T-helper 1 cell treated with Interleukin-12 subunit alpha and Interleukin-12 subunit beta and Interleukin-4 antibody, amounts not matched to agents 30 μg/mL and 1 μg/mL, for 36 hours (primary cell): ENCODE results near the gene DAB2.

Experiments used
- H3K27ac Mint-ChIP-seq: one replicate; pipeline ENCODE4 v1.8.0; 2021; ENCODE audit warnings: mild to moderate bottlenecking, mixed read lengths
- H3K27me3 Mint-ChIP-seq: one replicate; pipeline ENCODE4 v1.8.0; 2021; ENCODE audit warnings: low read depth, mixed read lengths
- H3K36me3 Mint-ChIP-seq: one replicate; pipeline ENCODE4 v1.8.0; 2021; ENCODE audit warnings: low read depth, mixed read lengths
- H3K4me1 Mint-ChIP-seq: one replicate; pipeline ENCODE4 v1.8.0; 2021; ENCODE audit warnings: low read depth, mixed read lengths
- H3K4me3 Mint-ChIP-seq: one replicate; pipeline ENCODE4 v1.8.0; 2021; ENCODE audit warnings: mild to moderate bottlenecking, moderate library complexity, mixed read lengths
- H3K9me3 Mint-ChIP-seq: one replicate; pipeline ENCODE4 v1.8.0; 2021; ENCODE audit warnings: mixed read lengths

The DAB2 gene

GRCh38 chr5:39396843-39397242 lies 27.9 kb downstream of the DAB2 start:
- H3K9me3 Mint-ChIP-seq, result no peaks in the 10 kb centered on the region
- H3K4me1 Mint-ChIP-seq, result no peaks in the 10 kb centered on the region
- H3K27ac Mint-ChIP-seq, result no peak overlapping the region
- H3K4me3 Mint-ChIP-seq, result no peak overlapping the region
- H3K36me3 Mint-ChIP-seq, result no peaks in the 10 kb centered on the region
- H3K27me3 Mint-ChIP-seq, result peaks cover 3% of the 10 kb centered on the region

GRCh38 chr5:39395521-39395920 lies 29.3 kb downstream of the DAB2 start:
- Mint-ChIP-seq H3K36me3 (no peaks in the 10 kb centered on the region), H3K27ac (no peak overlapping the region), H3K27me3 (peaks cover 3% of the 10 kb centered on the region), H3K4me1 (no peaks in the 10 kb centered on the region), H3K4me3 (no peak overlapping the region), H3K9me3 (no peaks in the 10 kb centered on the region)

GRCh38 chr5:39394946-39395345 lies 29.8 kb downstream of the DAB2 start:
- H3K27ac Mint-ChIP-seq, result no peak overlapping the region

GRCh38 chr5:39390945-39391344 lies 33.8 kb downstream of the DAB2 start:
- Mint-ChIP-seq H3K4me1 (no peaks in the 10 kb centered on the region), H3K27me3 (peaks cover 5% of the 10 kb centered on the region), H3K36me3 (no peaks in the 10 kb centered on the region), H3K4me3 (no peak overlapping the region), H3K27ac (no peak overlapping the region), H3K9me3 (no peaks in the 10 kb centered on the region)

More at GRCh38 chr5:39394946-39395345, 29.8 kb downstream of the DAB2 start:
- no peaks in the 10 kb centered on the region for H3K9me3 Mint-ChIP-seq
- no peaks in the 10 kb centered on the region for H3K36me3 Mint-ChIP-seq
- H3K4me3 Mint-ChIP-seq, result no peak overlapping the region
- no peaks in the 10 kb centered on the region for H3K4me1 Mint-ChIP-seq
- H3K27me3 Mint-ChIP-seq, result peaks cover 3% of the 10 kb centered on the region

- H3K9me3 Mint-ChIP-seq, result no peaks in the 10 kb centered on the region
- H3K27me3 Mint-ChIP-seq, result peaks cover 8% of the 10 kb centered on the region
- H3K4me1 Mint-ChIP-seq, result no peaks in the 10 kb centered on the region
- H3K27ac Mint-ChIP-seq, result no peak overlapping the region
- no peaks in the 10 kb centered on the region for H3K36me3 Mint-ChIP-seq
- H3K4me3 Mint-ChIP-seq, result no peak overlapping the region
These were observed 37.5 kb downstream of the DAB2 start for GRCh38 chr5:39387293-39387692.

- no peaks in the 10 kb centered on the region for H3K4me1 Mint-ChIP-seq
- H3K27ac Mint-ChIP-seq, result no peak overlapping the region
- H3K9me3 Mint-ChIP-seq, result no peaks in the 10 kb centered on the region
- no peak overlapping the region for H3K4me3 Mint-ChIP-seq
- no peaks in the 10 kb centered on the region for H3K36me3 Mint-ChIP-seq
- H3K27me3 Mint-ChIP-seq, result peaks cover 8% of the 10 kb centered on the region
These were observed 40.5 kb downstream of the DAB2 start for GRCh38 chr5:39384271-39384670.

- Mint-ChIP-seq H3K27me3 (peaks cover 9% of the 10 kb centered on the region), H3K27ac (no peak overlapping the region), H3K36me3 (no peaks in the 10 kb centered on the region), H3K9me3 (no peaks in the 10 kb centered on the region), H3K4me1 (no peaks in the 10 kb centered on the region), H3K4me3 (no peak overlapping the region)
These were observed 43.4 kb downstream of the DAB2 start for GRCh38 chr5:39381376-39381775.

- Mint-ChIP-seq H3K27me3 (peaks cover 6% of the 10 kb centered on the region), H3K27ac (no peak overlapping the region), H3K36me3 (no peaks in the 10 kb centered on the region), H3K9me3 (no peaks in the 10 kb centered on the region), H3K4me1 (no peaks in the 10 kb centered on the region), H3K4me3 (no peak overlapping the region)
These were observed 45.1 kb downstream of the DAB2 start for GRCh38 chr5:39379693-39380092.

- Mint-ChIP-seq H3K4me3 (no peak overlapping the region), H3K27ac (no peak overlapping the region), H3K27me3 (peaks cover 3% of the 10 kb centered on the region), H3K4me1 (no peaks in the 10 kb centered on the region), H3K36me3 (no peaks in the 10 kb centered on the region), H3K9me3 (no peaks in the 10 kb centered on the region)
These were observed 47.2 kb downstream of the DAB2 start for GRCh38 chr5:39377613-39378012.

- Mint-ChIP-seq H3K9me3 (no peaks in the 10 kb centered on the region), H3K27ac (no peak overlapping the region)
These were observed 48.5 kb downstream of the DAB2 start for GRCh38 chr5:39376293-39376714.

GRCh38 chr5:39373791-39374190 lies 51.0 kb downstream of the DAB2 start:
- H3K36me3 Mint-ChIP-seq, result no peaks in the 10 kb centered on the region
- H3K4me3 Mint-ChIP-seq, result no peak overlapping the region
- no peaks in the 10 kb centered on the region for H3K4me1 Mint-ChIP-seq
- peaks cover 10% of the 10 kb centered on the region for H3K27me3 Mint-ChIP-seq
- H3K27ac Mint-ChIP-seq, result no peak overlapping the region
- no peaks in the 10 kb centered on the region for H3K9me3 Mint-ChIP-seq

More at GRCh38 chr5:39376293-39376714, 48.5 kb downstream of the DAB2 start:
- peaks cover 9% of the 10 kb centered on the region for H3K27me3 Mint-ChIP-seq
- H3K36me3 Mint-ChIP-seq, result no peaks in the 10 kb centered on the region
- no peak overlapping the region for H3K4me3 Mint-ChIP-seq
- H3K4me1 Mint-ChIP-seq, result no peaks in the 10 kb centered on the region

GRCh38 chr5:39371367-39371635 lies 53.5 kb downstream of the DAB2 start:
- Mint-ChIP-seq H3K4me3 (no peak overlapping the region), H3K9me3 (no peaks in the 10 kb centered on the region), H3K4me1 (no peaks in the 10 kb centered on the region), H3K36me3 (no peaks in the 10 kb centered on the region), H3K27me3 (peaks cover 11% of the 10 kb centered on the region), H3K27ac (no peak overlapping the region)

GRCh38 chr5:39370555-39371366 lies 54.0 kb downstream of the DAB2 start:
- Mint-ChIP-seq H3K4me3 (no peak overlapping the region), H3K9me3 (no peaks in the 10 kb centered on the region), H3K27me3 (peaks cover 10% of the 10 kb centered on the region), H3K36me3 (no peaks in the 10 kb centered on the region), H3K27ac (no peak overlapping the region), H3K4me1 (no peaks in the 10 kb centered on the region)

GRCh38 chr5:39369123-39369815 lies 55.5 kb downstream of the DAB2 start:
- Mint-ChIP-seq H3K27me3 (peaks cover 10% of the 10 kb centered on the region), H3K27ac (no peak overlapping the region), H3K9me3 (no peaks in the 10 kb centered on the region), H3K36me3 (no peaks in the 10 kb centered on the region), H3K4me1 (no peaks in the 10 kb centered on the region), H3K4me3 (no peak overlapping the region)

- Mint-ChIP-seq H3K4me3 (no peak overlapping the region), H3K36me3 (no peaks in the 10 kb centered on the region), H3K9me3 (no peaks in the 10 kb centered on the region), H3K27me3 (peaks cover 10% of the 10 kb centered on the region), H3K27ac (no peak overlapping the region), H3K4me1 (no peaks in the 10 kb centered on the region)
These were observed 56.7 kb downstream of the DAB2 start for GRCh38 chr5:39368116-39368515.
